ENCODE results near the gene FAM174B. TPM values are rescaled to one million over a fixed set of nuclear protein-coding genes. Genes with fewer than 3 reads are reported as not detected.

Gene FAM174B
- total RNA-seq, 1 donor from 2014 or later: 18.9 TPM

GRCh38 chr15:92638291-92638708 is 17.3 kb downstream of the FAM174B start:
- no peak for TF ChIP-seq CTCF (IDR thresholded peaks at IDR 0.05; ENCODE audit: insufficient read depth, low read length, poor library complexity, severe bottlenecking)
- no peaks in the 10 kb centered on the region for H3K27me3 ChIP-seq (ENCODE audit: control insufficient read depth, insufficient read depth, low read length)
- H3K4me3 ChIP-seq (ENCODE audit: low read depth, low read length): no peak overlapping the region
- no peak for DNase-seq (ENCODE audit: low read depth)
- no peaks in the 10 kb centered on the region for H3K36me3 ChIP-seq (ENCODE audit: control insufficient read depth, insufficient read depth, low read length)

- H3K27me3 ChIP-seq (ENCODE audit: control insufficient read depth, insufficient read depth, low read length): no peaks in the 10 kb centered on the region
- DNase-seq (ENCODE audit: low read depth): no peak
- TF ChIP-seq CTCF (IDR thresholded peaks at IDR 0.05; ENCODE audit: insufficient read depth, low read length, poor library complexity, severe bottlenecking): no peak
- H3K4me3 ChIP-seq (ENCODE audit: low read depth, low read length): no peak overlapping the region
- no peaks in the 10 kb centered on the region for H3K36me3 ChIP-seq (ENCODE audit: control insufficient read depth, insufficient read depth, low read length)
Measured at GRCh38 chr15:92637626-92638025, 17.9 kb downstream of the FAM174B start.

GRCh38 chr15:92636908-92637481 is 18.6 kb downstream of the FAM174B start:
- no peak for DNase-seq (ENCODE audit: low read depth)
- Histone ChIP-seq H3K4me3 (ENCODE audit: low read depth, low read length) (no peak overlapping the region), H3K36me3 (ENCODE audit: control insufficient read depth, insufficient read depth, low read length) (no peaks in the 10 kb centered on the region), H3K27me3 (ENCODE audit: control insufficient read depth, insufficient read depth, low read length) (no peaks in the 10 kb centered on the region)
- no peak for TF ChIP-seq CTCF (IDR thresholded peaks at IDR 0.05; ENCODE audit: insufficient read depth, low read length, poor library complexity, severe bottlenecking)

GRCh38 chr15:92636401-92636907 is 19.1 kb downstream of the FAM174B start:
- Histone ChIP-seq H3K4me3 (ENCODE audit: low read depth, low read length) (no peak overlapping the region), H3K36me3 (ENCODE audit: control insufficient read depth, insufficient read depth, low read length) (no peaks in the 10 kb centered on the region), H3K27me3 (ENCODE audit: control insufficient read depth, insufficient read depth, low read length) (no peaks in the 10 kb centered on the region)
- no peak for DNase-seq (ENCODE audit: low read depth)
- TF ChIP-seq CTCF (IDR thresholded peaks at IDR 0.05; ENCODE audit: insufficient read depth, low read length, poor library complexity, severe bottlenecking): no peak

- Histone ChIP-seq H3K27me3 (ENCODE audit: control insufficient read depth, insufficient read depth, low read length) (no peaks in the 10 kb centered on the region), H3K36me3 (ENCODE audit: control insufficient read depth, insufficient read depth, low read length) (no peaks in the 10 kb centered on the region), H3K4me3 (ENCODE audit: low read depth, low read length) (no peak overlapping the region)
- no peak for TF ChIP-seq CTCF (IDR thresholded peaks at IDR 0.05; ENCODE audit: insufficient read depth, low read length, poor library complexity, severe bottlenecking)
- no peak for DNase-seq (ENCODE audit: low read depth)
Measured at GRCh38 chr15:92634671-92635201, 20.8 kb downstream of the FAM174B start.

- Histone ChIP-seq H3K4me3 (ENCODE audit: low read depth, low read length) (no peak overlapping the region), H3K27me3 (ENCODE audit: control insufficient read depth, insufficient read depth, low read length) (no peaks in the 10 kb centered on the region), H3K36me3 (ENCODE audit: control insufficient read depth, insufficient read depth, low read length) (no peaks in the 10 kb centered on the region)
- DNase-seq (ENCODE audit: low read depth): no peak
- TF ChIP-seq CTCF (IDR thresholded peaks at IDR 0.05; ENCODE audit: insufficient read depth, low read length, poor library complexity, severe bottlenecking): no peak
Measured at GRCh38 chr15:92634060-92634459, 21.5 kb downstream of the FAM174B start.
